HUES64 (cell line): ENCODE measurements around the gene PERM1.

Experiments used
- H3K27ac ChIP-seq: 2 replicates; pipeline ENCODE4 v1.7.0; 2013; ENCODE audit warnings: low read depth, low read length, inconsistent platforms
- H3K27me3 ChIP-seq: 2 replicates; pipeline ENCODE4 v1.6.1; 2013; ENCODE audit warnings: mild to moderate bottlenecking, low read length; ENCODE audit not compliant: insufficient read depth
- H3K36me3 ChIP-seq: 2 replicates; pipeline ENCODE4 v1.6.1; 2013; ENCODE audit warnings: mild to moderate bottlenecking, low read length; ENCODE audit not compliant: insufficient read depth
- H3K4me1 ChIP-seq: 2 replicates; pipeline ENCODE4 v1.6.1; 2013; ENCODE audit warnings: mild to moderate bottlenecking, low read length, moderate library complexity; ENCODE audit not compliant: insufficient read depth
- H3K4me3 ChIP-seq: 2 replicates; pipeline ENCODE4 v1.5.1; 2013; ENCODE audit warnings: mild to moderate bottlenecking, low read length, moderate library complexity
- H3K9ac ChIP-seq: 2 replicates; pipeline ENCODE4 v1.6.1; 2013; ENCODE audit warnings: mild to moderate bottlenecking, low read depth, low read length
- H3K9me3 ChIP-seq: 2 replicates; pipeline ENCODE4 v1.6.1; 2013; ENCODE audit warnings: low read depth, low read length; ENCODE audit not compliant: insufficient read depth
- WGBS: fragments of 150-250, 120-280 bp; methylation state at CpG from one replicate; pipeline ENCODE4 v1.1.7; 2013; ENCODE audit warnings: missing lambda C conversion rate; 5-methylcytosine and 5-hydroxymethylcytosine counted together

The PERM1 gene

DNA sequence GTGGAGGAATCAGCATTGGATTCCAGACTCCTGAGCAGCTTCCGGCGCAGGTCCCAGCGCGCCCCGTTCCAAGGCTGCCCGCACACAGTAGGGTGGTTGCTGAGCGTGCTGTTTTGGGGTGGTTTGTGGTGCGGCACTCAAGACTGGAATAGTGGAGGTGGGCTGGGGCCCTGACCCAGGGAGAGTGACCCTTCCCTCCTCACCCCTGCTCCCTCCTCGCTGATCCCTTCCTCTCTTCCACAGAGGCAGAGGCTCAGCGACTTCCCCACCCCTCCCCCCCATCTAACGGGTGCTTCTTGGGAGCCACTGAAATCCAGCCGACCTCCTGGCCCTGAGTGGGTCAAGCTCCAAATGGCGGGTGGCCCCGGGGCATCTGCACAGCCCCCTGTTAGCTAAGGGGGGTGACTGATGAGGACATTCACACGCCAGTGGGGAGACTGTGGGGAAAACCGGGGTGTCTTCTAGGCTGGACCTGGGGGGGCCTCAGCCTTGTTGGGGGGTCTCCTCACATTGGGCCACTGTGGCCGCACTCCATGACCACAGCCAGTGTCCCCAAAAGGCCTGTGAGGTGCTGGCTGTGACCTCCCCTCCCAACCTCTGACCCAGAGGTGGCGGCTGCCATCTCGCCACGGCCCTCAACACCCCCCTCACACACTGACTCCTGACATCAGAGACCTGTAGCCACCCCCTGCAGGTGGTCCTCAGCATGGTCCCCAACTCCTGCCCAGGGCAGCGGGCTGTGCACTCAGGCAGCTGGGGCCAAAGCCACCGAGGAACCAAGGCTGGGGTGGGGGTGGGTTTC lies 21.9 kb upstream of the PERM1 start:
- Histone ChIP-seq H3K4me3 (no peak overlapping the region), H3K4me1 (peaks cover 11% of the 10 kb centered on the region), H3K27ac (no peak overlapping the region), H3K9ac (no peak overlapping the region), H3K9me3 (no peaks in the 10 kb centered on the region), H3K36me3 (no peaks in the 10 kb centered on the region), H3K27me3 (peaks cover 50% of the 10 kb centered on the region)
- 79% methylated on average over 21 of the region's 22 CpGs for WGBS

DNA sequence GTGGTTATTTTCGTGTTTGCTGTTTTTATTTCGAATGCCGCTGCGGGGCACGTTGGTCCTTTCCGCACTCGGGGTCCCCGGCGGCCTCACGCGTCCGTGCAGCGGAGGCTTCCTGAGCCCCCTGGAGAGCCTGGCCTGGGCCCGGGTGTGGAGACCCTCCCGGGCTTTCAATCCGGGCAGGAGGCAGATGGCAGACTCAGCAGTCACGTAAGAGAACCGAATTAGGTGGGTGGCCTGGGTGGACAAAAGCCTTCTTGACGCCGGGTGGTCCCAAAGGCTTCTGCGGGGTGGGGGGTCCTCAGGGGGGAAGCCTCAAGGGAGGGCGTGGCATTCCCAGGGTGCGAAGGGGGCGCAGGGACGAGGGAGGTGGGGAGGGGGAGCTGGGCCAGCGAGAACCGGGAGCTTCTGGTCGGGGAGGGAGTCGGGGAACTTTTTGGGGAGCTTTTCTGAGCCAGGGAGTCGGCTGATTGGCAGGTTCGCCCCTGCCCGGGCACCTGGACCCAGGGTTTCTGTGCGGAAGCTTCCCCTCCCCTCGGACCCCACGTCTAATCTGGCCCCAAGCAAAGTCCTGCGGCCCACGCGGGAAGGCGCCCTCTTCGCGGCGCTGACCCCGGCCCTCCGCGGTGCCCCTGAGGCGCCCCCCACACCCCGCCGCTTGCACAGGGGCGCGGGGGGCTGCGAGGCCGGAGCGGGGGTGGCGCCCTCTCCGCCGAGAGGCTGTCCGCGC lies 19.3 kb upstream of the PERM1 start:
- H3K27me3 ChIP-seq = peaks cover 72% of the 10 kb centered on the region
- no peaks in the 10 kb centered on the region for H3K9me3 ChIP-seq
- peak overlapping the region; percentile 35; the same call in 1 of the 2 replicates for H3K27ac ChIP-seq
- H3K4me1 ChIP-seq = peaks cover 18% of the 10 kb centered on the region
- H3K4me3 ChIP-seq = peak overlapping the region; percentile 61
- peak overlapping the region; percentile 24; the same call in 1 of the 2 replicates for H3K9ac ChIP-seq
- 4% methylated on average over 58 of the region's 58 CpGs for WGBS
- H3K36me3 ChIP-seq = no peaks in the 10 kb centered on the region

DNA sequence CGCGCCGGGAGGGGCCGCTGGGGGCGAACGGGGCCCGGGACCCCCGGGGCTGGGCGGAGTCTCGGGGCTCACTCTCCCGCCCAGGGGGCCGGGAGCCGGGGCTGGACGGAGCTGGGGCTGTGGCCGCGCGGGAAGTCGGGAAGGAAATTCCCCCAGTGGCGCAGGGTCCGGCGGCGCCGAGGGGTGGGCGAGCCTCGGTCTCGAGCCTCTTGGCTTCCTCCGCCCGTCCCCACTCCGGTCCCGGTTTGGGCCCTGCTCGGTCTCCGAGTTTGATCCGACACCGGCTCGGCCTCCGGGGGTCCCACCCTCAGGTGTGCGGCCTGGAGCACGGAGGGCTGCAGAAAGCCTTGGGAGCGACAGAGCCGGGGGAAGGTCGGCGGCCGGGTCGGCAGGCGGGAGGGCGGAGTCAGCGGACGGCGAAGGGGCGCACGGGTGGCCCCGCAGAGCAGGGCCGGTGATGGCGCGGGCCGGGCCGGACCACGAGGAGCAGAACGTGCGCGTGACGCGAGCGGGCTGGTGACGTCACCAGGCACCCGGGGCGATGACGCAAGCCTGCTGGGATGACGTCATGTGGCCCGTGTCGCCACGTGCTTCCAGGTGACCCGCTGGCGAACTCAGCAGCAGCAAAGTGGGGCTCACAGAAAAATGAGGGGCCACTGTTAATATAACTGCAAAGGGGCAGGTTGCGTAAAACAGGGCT lies 18.6 kb upstream of the PERM1 start:
- peak overlapping the region; percentile 84; the same call in 1 of the 2 replicates for H3K27ac ChIP-seq
- 2% methylated on average over 75 of the region's 75 CpGs for WGBS
- peaks cover 18% of the 10 kb centered on the region for H3K4me1 ChIP-seq

DNA sequence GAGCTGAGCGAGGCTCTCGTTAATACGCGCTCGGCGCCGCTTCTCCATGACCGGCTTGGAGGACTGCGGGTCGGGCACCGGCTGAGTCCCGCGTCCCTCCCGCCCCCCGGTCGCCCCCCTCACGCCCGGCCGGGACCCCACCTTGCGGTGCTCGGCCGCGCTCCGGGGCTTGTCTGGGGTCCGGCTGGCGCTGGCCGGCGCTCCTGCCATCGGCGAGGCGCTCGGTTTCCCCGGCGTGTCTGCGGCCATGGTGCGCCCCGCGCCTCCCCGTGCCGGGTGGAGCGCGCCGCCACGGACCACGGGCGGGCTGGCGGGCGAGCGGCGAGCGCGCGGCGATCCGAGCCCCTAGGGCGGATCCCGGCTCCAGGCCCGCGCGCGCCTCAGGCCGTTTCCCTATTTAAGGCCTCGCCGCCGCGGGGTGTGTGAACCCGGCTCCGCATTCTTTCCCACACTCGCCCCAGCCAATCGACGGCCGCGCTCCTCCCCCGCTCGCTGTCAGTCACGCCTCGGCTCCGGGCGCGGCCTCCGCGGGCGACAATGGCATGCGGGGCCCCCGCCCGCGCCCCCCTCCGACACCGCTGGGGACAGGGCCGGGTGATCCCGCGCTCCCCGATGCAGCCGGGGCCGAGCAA lies 17.9 kb upstream of the PERM1 start, which contains the start of gene HES4:
Gene HES4 (minus strand): TSS at position 373 of the 632 bp plus-strand sequence. CDS start 124 bp downstream, at position 249.
- no peaks in the 10 kb centered on the region for H3K9me3 ChIP-seq
- H3K4me3 ChIP-seq = peak within 1 kb of the TSS; percentile 61
- no peaks in the 10 kb centered on the region for H3K36me3 ChIP-seq
- H3K27me3 ChIP-seq = peaks cover 78% of the 10 kb centered on the region
- H3K27ac ChIP-seq = peak within 1 kb of the TSS; percentile 84; the same call in 1 of the 2 replicates
- 1% methylated on average over 94 of the region's 95 CpGs for WGBS
- peak within 1 kb of the TSS; percentile 73 for H3K9ac ChIP-seq
- H3K4me1 ChIP-seq = peaks cover 12% of the 10 kb centered on the region

More for the DNA sequence above, 18.6 kb upstream of the PERM1 start:
- Histone ChIP-seq H3K27me3 (peaks cover 76% of the 10 kb centered on the region), H3K9ac (peak overlapping the region; percentile 73), H3K9me3 (no peaks in the 10 kb centered on the region), H3K4me3 (peak overlapping the region; percentile 61), H3K36me3 (no peaks in the 10 kb centered on the region)

DNA sequence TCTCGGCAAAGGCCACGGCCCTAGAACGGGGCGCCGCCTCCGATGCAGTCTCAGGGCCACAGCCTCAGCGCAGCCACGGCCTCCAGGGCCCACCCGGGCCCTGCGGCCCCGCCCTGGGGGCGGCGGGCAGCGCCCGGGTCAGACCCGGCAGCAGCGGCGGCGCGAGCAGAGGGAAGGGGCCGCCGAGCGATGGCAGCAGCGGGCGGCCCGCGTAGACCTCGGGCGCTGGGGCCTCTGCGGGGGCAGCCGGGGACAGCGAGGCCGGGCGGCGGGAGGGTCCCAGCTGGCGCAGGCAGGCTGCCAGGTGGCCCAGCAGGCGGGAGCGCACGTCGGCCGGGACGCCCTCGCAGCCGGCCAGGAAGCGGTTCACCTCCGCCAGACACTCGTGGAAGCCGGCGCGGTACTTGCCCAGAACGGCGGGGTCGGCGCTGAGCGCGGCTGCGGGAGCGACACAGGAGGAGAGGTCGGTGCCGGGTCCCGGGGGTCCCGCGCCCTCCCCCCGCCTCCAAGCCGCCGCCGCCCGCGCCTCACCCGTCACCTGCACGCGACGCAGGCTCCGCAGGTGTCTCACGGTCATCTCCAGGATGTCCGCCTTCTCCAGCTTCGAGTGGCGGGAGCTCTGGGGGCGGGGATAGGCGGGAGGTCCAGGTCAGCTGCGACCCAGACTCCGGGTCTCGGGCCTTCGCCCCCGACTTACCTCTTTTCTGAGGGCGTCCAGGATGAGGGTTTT lies 17.3 kb upstream of the PERM1 start:
- H3K27me3 ChIP-seq = peaks cover 79% of the 10 kb centered on the region
- no peak overlapping the region for H3K27ac ChIP-seq
- WGBS = 2% methylated on average over 86 of the region's 86 CpGs
- peaks cover 7% of the 10 kb centered on the region for H3K4me1 ChIP-seq
- H3K9me3 ChIP-seq = no peaks in the 10 kb centered on the region
- H3K9ac ChIP-seq = peak overlapping the region; percentile 29; the same call in 1 of the 2 replicates
- peak overlapping the region; percentile 61 for H3K4me3 ChIP-seq
- H3K36me3 ChIP-seq = no peaks in the 10 kb centered on the region

DNA sequence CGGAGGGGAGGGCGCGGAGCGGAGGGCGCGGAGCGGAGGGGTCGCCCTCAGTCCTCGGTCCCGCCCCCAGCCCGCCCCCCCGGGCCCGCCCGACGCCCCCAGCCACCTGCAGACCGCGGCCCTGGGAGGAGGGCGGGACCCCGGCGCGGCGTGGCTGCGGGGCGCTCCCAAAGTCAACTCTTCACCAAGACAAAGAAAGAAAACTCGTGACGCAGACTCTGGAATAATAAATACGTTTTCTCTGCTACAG lies 16.8 kb upstream of the PERM1 start:
- Histone ChIP-seq H3K36me3 (no peaks in the 10 kb centered on the region), H3K9me3 (no peaks in the 10 kb centered on the region), H3K4me1 (peaks cover 7% of the 10 kb centered on the region), H3K27me3 (peaks cover 78% of the 10 kb centered on the region), H3K27ac (no peak overlapping the region), H3K4me3 (peak overlapping the region; percentile 61), H3K9ac (peak overlapping the region; percentile 29; the same call in 1 of the 2 replicates)
- 2% methylated on average over 25 of the region's 27 CpGs for WGBS

DNA sequence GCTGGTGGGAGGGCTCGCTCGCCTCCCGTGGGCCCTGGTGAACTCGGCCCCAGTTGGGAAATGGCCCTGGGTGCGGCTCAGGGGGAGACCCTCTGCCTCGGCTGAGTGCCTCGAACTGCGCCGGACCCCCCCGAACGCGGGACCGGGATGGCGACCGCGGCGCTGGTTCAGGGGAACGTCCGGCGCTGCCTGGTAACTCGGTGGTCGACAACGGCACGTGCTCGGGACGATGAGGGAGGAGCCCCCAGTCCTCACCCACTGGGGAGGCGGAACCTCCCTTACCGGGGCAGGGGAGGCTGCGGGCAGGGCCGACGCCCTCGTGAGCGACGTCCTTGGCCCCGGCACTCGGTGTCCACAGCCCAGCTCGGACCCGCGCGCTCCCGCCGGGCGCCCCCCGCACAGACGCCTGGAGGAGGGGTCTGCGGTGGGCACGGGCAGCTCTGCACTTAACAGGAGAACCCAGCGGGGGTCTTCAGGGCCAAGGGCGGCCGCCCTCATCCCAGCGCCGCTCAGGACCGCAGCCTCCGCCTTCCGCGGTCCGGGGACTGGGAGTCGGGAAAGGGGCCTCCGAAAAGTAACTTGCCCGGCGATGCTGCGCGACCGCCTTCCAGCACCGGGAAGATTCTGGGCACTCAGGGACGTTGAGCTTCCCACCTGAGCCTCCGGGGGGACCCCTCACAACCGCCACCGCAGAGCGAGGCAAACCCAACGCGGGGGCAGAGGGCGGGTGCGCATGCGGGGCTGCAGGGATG lies 16.3 kb upstream of the PERM1 start:
- Histone ChIP-seq H3K27me3 (peaks cover 79% of the 10 kb centered on the region), H3K9me3 (no peaks in the 10 kb centered on the region), H3K27ac (no peak overlapping the region), H3K4me3 (peak overlapping the region; percentile 44), H3K36me3 (no peaks in the 10 kb centered on the region), H3K9ac (no peak overlapping the region; the same call in 1 of the 2 replicates), H3K4me1 (peaks cover 7% of the 10 kb centered on the region)
- WGBS = 12% methylated on average over 75 of the region's 75 CpGs

DNA sequence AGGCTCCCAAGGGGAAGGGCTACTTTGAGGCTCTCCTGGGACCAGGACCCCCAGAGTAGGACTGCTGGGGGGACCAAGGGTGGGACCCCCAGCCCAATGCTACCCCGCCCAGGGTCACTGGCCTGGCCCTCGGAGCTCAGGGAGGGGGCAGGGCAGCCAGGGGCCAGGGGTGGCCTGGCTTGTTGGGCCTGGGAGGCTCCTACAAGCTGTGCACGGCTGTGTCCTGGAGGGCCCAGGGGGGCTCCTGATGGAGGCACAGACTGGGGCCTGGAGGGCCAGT lies 15.8 kb upstream of the PERM1 start:
- H3K4me1 ChIP-seq = peaks cover 7% of the 10 kb centered on the region
- peaks cover 78% of the 10 kb centered on the region for H3K27me3 ChIP-seq
- no peak overlapping the region for H3K27ac ChIP-seq
- WGBS = 57% methylated on average over 3 of the region's 3 CpGs
- H3K9me3 ChIP-seq = no peaks in the 10 kb centered on the region
- no peak overlapping the region for H3K9ac ChIP-seq
- no peaks in the 10 kb centered on the region for H3K36me3 ChIP-seq
- no peak overlapping the region for H3K4me3 ChIP-seq

DNA sequence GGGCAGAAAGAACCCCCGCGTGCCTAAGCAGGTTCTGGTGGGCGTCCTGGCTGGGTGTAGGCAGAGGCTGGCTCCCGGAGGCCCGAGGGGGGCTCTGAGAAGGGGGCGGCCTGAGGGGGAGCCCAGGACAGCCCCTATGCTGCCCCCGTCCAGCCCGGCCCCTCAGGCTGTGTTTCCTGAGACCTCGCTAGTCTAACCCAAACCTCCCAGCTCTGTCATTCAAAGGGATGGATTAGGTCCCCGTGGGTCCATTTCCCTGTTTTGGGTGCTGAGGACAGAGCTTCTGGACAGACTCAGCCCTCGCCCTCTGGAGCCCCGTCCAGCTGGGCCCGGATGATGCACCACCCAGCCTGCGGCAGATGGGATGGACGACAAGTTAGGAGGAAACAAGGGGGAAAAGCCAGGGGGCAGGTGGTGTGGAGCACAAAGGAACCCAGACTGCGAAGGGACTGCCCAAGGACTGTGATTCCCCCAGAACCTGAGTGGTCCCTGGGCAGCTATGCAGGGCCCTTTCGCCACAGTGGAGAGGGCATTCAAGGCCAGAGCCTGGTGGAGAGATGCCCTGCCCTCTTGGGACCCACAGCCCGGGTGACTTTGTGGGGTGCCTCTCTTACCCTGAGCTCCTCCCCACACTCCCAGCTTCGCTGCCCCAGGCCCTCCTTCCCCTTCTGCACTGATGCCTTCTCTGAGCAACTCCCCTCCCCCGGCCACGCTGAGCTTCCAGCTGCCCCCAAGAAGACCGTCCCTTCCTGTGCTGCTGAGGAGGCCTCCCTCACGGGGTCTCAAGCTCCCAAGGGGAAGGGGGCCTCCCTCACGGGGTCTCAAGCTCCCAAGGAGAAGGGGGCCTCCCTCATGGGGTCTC lies 15.2 kb upstream of the PERM1 start:
- no peak overlapping the region for H3K27ac ChIP-seq
- no peak overlapping the region for H3K4me3 ChIP-seq
- H3K36me3 ChIP-seq = no peaks in the 10 kb centered on the region
- H3K4me1 ChIP-seq = peaks cover 7% of the 10 kb centered on the region
- WGBS = 58% methylated on average over 24 of the region's 24 CpGs
- H3K27me3 ChIP-seq = peaks cover 78% of the 10 kb centered on the region
- H3K9ac ChIP-seq = no peak overlapping the region
- no peaks in the 10 kb centered on the region for H3K9me3 ChIP-seq
